H1 (cell line): Measurements from ENCODE around the gene CFAP161. TPM values are rescaled to one million over a fixed set of nuclear protein-coding genes. Genes with fewer than 3 reads are reported as not detected.

Experiments
- CTCF ChIA-PET: fragments of 300-600 bp; sonication (Branson Sonifier 250); formaldehyde crosslinking; loops from one replicate; lab custom pipeline; 2021; ENCODE audit not compliant: partially characterized antibody; lab: Charles Lee
- POLR2A ChIA-PET: fragments of 300-600 bp; sonication (Branson Sonifier 250); formaldehyde crosslinking; loops from one replicate; lab custom pipeline; 2021; ENCODE audit warnings: inconsistent platforms; ENCODE audit not compliant: partially characterized antibody; lab: Charles Lee
- DNase-seq, 2 experiments: peaks; one replicate each; pipeline versions ENCODE4 v3.0.0 to v3.0.0-alpha.2; 2010 to 2022; ENCODE audit warnings: low spot score in 2 of 2, low read depth in 1 of 2, mixed read lengths in 1 of 2
- FAIRE-seq: peaks from 2 replicates; lab custom pipeline; 2011; peaks lifted over from hg19 to GRCh38; lab: Jason Lieb, UNC
- H2AFZ ChIP-seq: 2 replicates; pipeline ENCODE4 v1.8.1; 2012; ENCODE audit warnings: low read length, inconsistent platforms
- H2AK5ac ChIP-seq: 2 replicates; pipeline ENCODE4 v1.6.1; 2013; ENCODE audit warnings: low read depth, low read length
- H2BK120ac ChIP-seq: replicated peaks from 2 replicates; pipeline ENCODE3; 2013; ENCODE audit warnings: low read depth, low read length, inconsistent platforms
- H2BK12ac ChIP-seq: 2 replicates; pipeline ENCODE4 v1.6.1; 2013; ENCODE audit warnings: low read depth, low read length
- H2BK15ac ChIP-seq: 2 replicates; pipeline ENCODE4 v1.6.1; 2013; ENCODE audit warnings: low read length
- H2BK20ac ChIP-seq: 2 replicates; pipeline ENCODE4 v1.6.1; 2013; ENCODE audit warnings: low read length
- H2BK5ac ChIP-seq: 2 replicates; pipeline ENCODE4 v1.6.1; 2013; ENCODE audit warnings: low read depth, low read length
- H3K14ac ChIP-seq: 2 replicates; pipeline ENCODE4 v1.6.1; 2013; ENCODE audit warnings: inconsistent platforms; ENCODE audit not compliant: insufficient read length
- H3K18ac ChIP-seq: 2 replicates; pipeline ENCODE4 v1.6.1; 2013; ENCODE audit warnings: low read length; ENCODE audit errors: extremely low read depth
- H3K23ac ChIP-seq: 2 replicates; pipeline ENCODE4 v1.6.1; 2013; ENCODE audit warnings: inconsistent platforms; ENCODE audit not compliant: insufficient read length
- H3K23me2 ChIP-seq: 2 replicates; pipeline ENCODE4 v1.6.1; 2013; ENCODE audit warnings: low read depth, low read length
- H3K27ac ChIP-seq: 2 replicates; pipeline ENCODE4 v1.6.1; 2011; ENCODE audit warnings: low read depth, low read length, inconsistent platforms
- H3K27me3 ChIP-seq, 4 experiments: replicated peaks in 1 of 4; 1 replicate in 1 of 4; 2 replicates in 3 of 4; pipeline versions ENCODE4 v1.6.1 to v1.8.1; 2011 to 2013; ENCODE audit warnings: low read length in 3 of 4, mild to moderate bottlenecking in 3 of 4, inconsistent platforms in 2 of 4, mixed read lengths in 2 of 4, moderate library complexity in 1 of 4; ENCODE audit not compliant: control insufficient read depth in 3 of 4, insufficient read depth in 3 of 4; ENCODE audit errors: extremely low read depth in 1 of 4
- H3K36me3 ChIP-seq, 4 experiments: 2 replicates each; pipeline versions ENCODE4 v1.6.1 to v1.8.1; 2011 to 2013; ENCODE audit warnings: mild to moderate bottlenecking in 4 of 4, low read length in 3 of 4, moderate library complexity in 2 of 4, control low read depth in 1 of 4, inconsistent platforms in 1 of 4; ENCODE audit not compliant: insufficient read depth in 4 of 4, control insufficient read depth in 2 of 4
- H3K4ac ChIP-seq: replicated peaks from 2 replicates; pipeline ENCODE3; 2013; ENCODE audit warnings: low read length, low read depth, mixed read lengths, inconsistent platforms; ENCODE audit not compliant: insufficient read length
- H3K4me1 ChIP-seq, 4 experiments: replicated peaks in 1 of 4; 1 replicate in 1 of 4; 2 replicates in 3 of 4; pipeline versions ENCODE4 v1.6.1 to v1.8.1; 2011 to 2013; ENCODE audit warnings: low read length in 3 of 4, inconsistent platforms in 2 of 4, mixed read lengths in 1 of 4; ENCODE audit not compliant: insufficient read depth in 4 of 4, control insufficient read depth in 3 of 4
- H3K4me2 ChIP-seq, 2 experiments: 2 replicates each; pipeline versions ENCODE4 v1.6.1 to v1.8.1; 2011 to 2013; ENCODE audit warnings: low read depth in 2 of 2, low read length in 2 of 2, control low read depth in 1 of 2, inconsistent platforms in 1 of 2, mild to moderate bottlenecking in 1 of 2; ENCODE audit not compliant: insufficient read depth in 1 of 2
- H3K4me3 ChIP-seq, 4 experiments: fragments of 200-600, 300-600 bp in 1 of 4; sonication (generic), shearing (Covaris generic), sonication (Bioruptor Twin) in 1 of 4; 2 replicates each; pipeline versions ENCODE4 v1.5.1 to v1.8.1; 2011 to 2016; ENCODE audit warnings: low read length in 4 of 4, low read depth in 3 of 4, control low read depth in 2 of 4, inconsistent platforms in 2 of 4, mild to moderate bottlenecking in 2 of 4, mixed read lengths in 1 of 4, moderate library complexity in 1 of 4; ENCODE audit not compliant: insufficient read depth in 2 of 4; ENCODE audit errors: extremely low read depth in 1 of 4
- H3K56ac ChIP-seq: replicated peaks from 2 replicates; pipeline ENCODE3; 2013; ENCODE audit warnings: low read depth, mild to moderate bottlenecking, mixed read lengths, low read length, inconsistent platforms; ENCODE audit not compliant: insufficient read length
- H3K79me1 ChIP-seq: 2 replicates; pipeline ENCODE4 v1.6.1; 2013; ENCODE audit warnings: low read depth, low read length, control low read depth
- H3K79me2 ChIP-seq, 2 experiments: 2 replicates each; pipeline versions ENCODE4 v1.6.1 to v1.8.1; 2012 to 2013; ENCODE audit warnings: low read length in 2 of 2, mild to moderate bottlenecking in 2 of 2, inconsistent platforms in 1 of 2; ENCODE audit not compliant: insufficient read depth in 2 of 2, control insufficient read depth in 1 of 2
- H3K9ac ChIP-seq, 4 experiments: replicated peaks in 1 of 4; 1 replicate in 1 of 4; 2 replicates in 3 of 4; pipeline versions ENCODE4 v1.6.1 to v1.8.1; 2011 to 2013; ENCODE audit warnings: low read depth in 3 of 4, low read length in 3 of 4, control low read depth in 2 of 4, mild to moderate bottlenecking in 2 of 4, moderate library complexity in 2 of 4, inconsistent platforms in 1 of 4; ENCODE audit errors: extremely low read depth in 1 of 4
- H3K9me3 ChIP-seq, 2 experiments: 2 replicates each; pipeline versions ENCODE4 v1.6.1 to v1.8.1; 2012 to 2013; ENCODE audit warnings: mild to moderate bottlenecking in 2 of 2, moderate library complexity in 2 of 2, control low read depth in 1 of 2, inconsistent platforms in 1 of 2, low read depth in 1 of 2, low read length in 1 of 2, mixed read lengths in 1 of 2; ENCODE audit not compliant: insufficient read depth in 2 of 2
- H4K20me1 ChIP-seq, 2 experiments: replicated peaks in 1 of 2; 2 replicates each; pipeline versions ENCODE3 to v1.8.1; 2011 to 2013; ENCODE audit warnings: inconsistent platforms in 2 of 2, low read length in 2 of 2, mild to moderate bottlenecking in 1 of 2; ENCODE audit not compliant: insufficient read depth in 2 of 2, control insufficient read depth in 1 of 2
- H4K5ac ChIP-seq: 2 replicates; pipeline ENCODE4 v1.6.1; 2013; ENCODE audit warnings: low read length, low read depth, mixed read lengths, inconsistent platforms; ENCODE audit not compliant: insufficient read length
- H4K8ac ChIP-seq: 2 replicates; pipeline ENCODE4 v1.8.0; 2013; ENCODE audit warnings: mild to moderate bottlenecking, moderate library complexity, low read length, inconsistent platforms; ENCODE audit not compliant: insufficient read depth; ENCODE audit errors: extremely low read depth
- H4K91ac ChIP-seq: replicated peaks from 2 replicates; pipeline ENCODE3; 2013; ENCODE audit warnings: low read length, mixed read lengths, inconsistent platforms; ENCODE audit not compliant: insufficient read length
- ASH2L ChIP-seq: fragments of 200-600, 300-600 bp; sonication (generic); IDR thresholded peaks from one replicate; pipeline ENCODE4 v1.7.1; 2017; ENCODE audit warnings: low read length
- BACH1 ChIP-seq: IDR thresholded peaks from 2 replicates; pipeline ENCODE4 v1.6.1; 2012; ENCODE audit warnings: low read length, improper control_type of control experiment
- CHD1 ChIP-seq: IDR thresholded peaks from 2 replicates; pipeline ENCODE4 v1.6.1; 2012; ENCODE audit warnings: low read depth, low read length, improper control_type of control experiment
- EGR1 ChIP-seq: IDR thresholded peaks from 2 replicates; pipeline ENCODE4 v1.6.1; 2011; ENCODE audit warnings: low read depth, low read length, borderline replicate concordance
- EZH2 ChIP-seq: fragments of 200-600 bp; sonication (generic); IDR thresholded peaks from 2 replicates; pipeline ENCODE4 v1.7.1; 2012; ENCODE audit warnings: low read depth, mild to moderate bottlenecking, moderate library complexity, low read length, inconsistent platforms; ENCODE audit not compliant: severe bottlenecking
- JUND ChIP-seq: IDR thresholded peaks from 2 replicates; pipeline ENCODE4 v1.6.1; 2011; ENCODE audit warnings: mild to moderate bottlenecking, improper control_type of control experiment, low read length
- KDM1A ChIP-seq: fragments of 200-600, 300-600 bp; sonication (generic); IDR thresholded peaks from 2 replicates; pipeline ENCODE4 v1.7.1; 2016; ENCODE audit warnings: mild to moderate bottlenecking, low read length, borderline replicate concordance
- SIN3A ChIP-seq, 2 experiments: IDR thresholded peaks in 1 of 2; conservative IDR thresholded peaks in 1 of 2; 2 replicates each; pipeline ENCODE4 v1.6.1; 2011 to 2012; ENCODE audit warnings: low read length in 2 of 2, improper control_type of control experiment in 1 of 2, low read depth in 1 of 2, mild to moderate bottlenecking in 1 of 2
- SP2 ChIP-seq: IDR thresholded peaks from 2 replicates; pipeline ENCODE4 v1.6.1; 2012; ENCODE audit warnings: mild to moderate bottlenecking, low read length, inconsistent platforms
- TBP ChIP-seq: IDR thresholded peaks from 2 replicates; pipeline ENCODE4 v1.6.1; 2011; ENCODE audit warnings: low read depth, low read length, improper control_type of control experiment
- WGBS, 2 experiments: shearing (Covaris generic) in 1 of 2; methylation state at CpG; one replicate each; pipeline versions ENCODE4 v1.1.6 to v1.1.7; 2013 to 2015; ENCODE audit warnings: low lambda C conversion rate in 2 of 2, mixed read lengths in 2 of 2, inconsistent platforms in 1 of 2, low coverage in 1 of 2, missing lambda C conversion rate in 1 of 2; ENCODE audit not compliant: insufficient replicate concordance in 2 of 2, insufficient coverage in 1 of 2, insufficient read length in 1 of 2; ENCODE audit errors: extremely low coverage in 1 of 2, missing lambda C conversion rate in 1 of 2; 5-methylcytosine and 5-hydroxymethylcytosine counted together
- polyA plus RNA-seq, 7 experiments: library from polyadenylated mRNA; depleted of rRNA in 3 of 7; stranded (reverse) in 5 of 7; unstranded in 2 of 7; fragments of >200 nt in 5 of 7; fragments of 200-250 nt in 2 of 7; gene quantifications; 1 replicate in 5 of 7; 2 replicates in 1 of 7; 4 replicates in 1 of 7; pipeline versions ENCODE4 v1.2.1 to v1.2.3, GENCODE V29; 2011 to 2013; ENCODE audit warnings: missing spikeins in 2 of 7, mixed read lengths in 2 of 7
- total RNA-seq: library from RNA; stranded (reverse); fragmentation: NEBNext Ultra II Directional; extraction: Animal tissue kit (Norgen Biotek cat#: 25700); gene quantifications from 2 replicates; pipeline ENCODE4 v1.2.1, GENCODE V29; 2021
- TF ChIP-seq, protein P1 (sequence below): IDR thresholded peaks from 2 replicates; pipeline ENCODE4 v1.6.1; 2011; ENCODE audit warnings: low read depth, mild to moderate bottlenecking, low read length; ENCODE audit not compliant: insufficient read depth
- TF ChIP-seq, protein P2 (sequence below): IDR thresholded peaks from 2 replicates; pipeline ENCODE4 v1.6.1; 2012; ENCODE audit warnings: low read length, inconsistent platforms

Gene CFAP161
- total and polyA plus RNA-seq, 2 of the 8 experiments (the other 6 are each of a cell fraction or from before 2014, with no cell fraction given), result 0.05 TPM; not detected in 1

- no peak overlapping the region for H4K8ac ChIP-seq
- no peaks in the 10 kb centered on the region for H3K79me1 ChIP-seq
- H2BK20ac ChIP-seq, result no peak overlapping the region
- no peak overlapping the region for H2AFZ ChIP-seq
- no peak overlapping the region for H2BK5ac ChIP-seq
- peaks cover 0 to 7% (median 0%) of the 10 kb centered on the region in 4 experiments; a peak in 1 of 7 replicates for H3K4me1 ChIP-seq
- H3K18ac ChIP-seq, result no peak overlapping the region
- H3K23me2 ChIP-seq, result no peaks in the 10 kb centered on the region
- 95% methylated on average over 1 of the region's 1 CpG; no CpG with 5 or more reads in 1 of the 2 experiments for WGBS, 2 experiments
- H3K4me2 ChIP-seq, result no peak overlapping the region
- H3K4me3 ChIP-seq, result no peak overlapping the region
- H2AK5ac ChIP-seq, result no peak overlapping the region
- H3K14ac ChIP-seq, result no peak overlapping the region
- no peaks in the 10 kb centered on the region for H3K36me3 ChIP-seq
- no peaks in the 10 kb centered on the region for H3K79me2 ChIP-seq
- no peaks in the 10 kb centered on the region for H3K27me3 ChIP-seq
- H3K4ac ChIP-seq, result no peak overlapping the region
- no peak overlapping the region for H3K23ac ChIP-seq
- H3K9ac ChIP-seq, result no peak overlapping the region
- CTCF ChIA-PET, result interaction anchor here (0.6 to 4.9 kb wide), 10 partner anchors 11 to 263 kb away, joined by 3 to 30 read pairs (median 6); no protein-coding TSS in a partner anchor
- DNase-seq (no peak), FAIRE-seq (no peak)
- POLR2A ChIA-PET, result no interaction called here
- H4K5ac ChIP-seq, result no peak overlapping the region
- H2BK15ac ChIP-seq, result no peak overlapping the region
- H2BK12ac ChIP-seq, result no peak overlapping the region
- no peak overlapping the region for H3K27ac ChIP-seq
- H3K9me3 ChIP-seq, result no peaks in the 10 kb centered on the region
- H4K91ac ChIP-seq, result no peak overlapping the region
- H4K20me1 ChIP-seq, result peaks cover 0 to 3% of the 10 kb centered on the region in 2 experiments
- H3K56ac ChIP-seq, result no peak overlapping the region
- no peak overlapping the region for H2BK120ac ChIP-seq
- TF ChIP-seq ASH2L, result no peak
- no peak for TF ChIP-seq SP2
- no peak for TF ChIP-seq EZH2
- TF ChIP-seq, protein P1, sequence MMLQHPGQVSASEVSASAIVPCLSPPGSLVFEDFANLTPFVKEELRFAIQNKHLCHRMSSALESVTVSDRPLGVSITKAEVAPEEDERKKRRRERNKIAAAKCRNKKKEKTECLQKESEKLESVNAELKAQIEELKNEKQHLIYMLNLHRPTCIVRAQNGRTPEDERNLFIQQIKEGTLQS, result no peak
- no peak for TF ChIP-seq SIN3A (conservative IDR thresholded peaks at IDR 0.05 in 1 of 2, IDR thresholded peaks at IDR 0.05 in 1 of 2; ENCODE audit: low read depth in 1 of 2, low read length in 2 of 2)
- TF ChIP-seq, protein P2, sequence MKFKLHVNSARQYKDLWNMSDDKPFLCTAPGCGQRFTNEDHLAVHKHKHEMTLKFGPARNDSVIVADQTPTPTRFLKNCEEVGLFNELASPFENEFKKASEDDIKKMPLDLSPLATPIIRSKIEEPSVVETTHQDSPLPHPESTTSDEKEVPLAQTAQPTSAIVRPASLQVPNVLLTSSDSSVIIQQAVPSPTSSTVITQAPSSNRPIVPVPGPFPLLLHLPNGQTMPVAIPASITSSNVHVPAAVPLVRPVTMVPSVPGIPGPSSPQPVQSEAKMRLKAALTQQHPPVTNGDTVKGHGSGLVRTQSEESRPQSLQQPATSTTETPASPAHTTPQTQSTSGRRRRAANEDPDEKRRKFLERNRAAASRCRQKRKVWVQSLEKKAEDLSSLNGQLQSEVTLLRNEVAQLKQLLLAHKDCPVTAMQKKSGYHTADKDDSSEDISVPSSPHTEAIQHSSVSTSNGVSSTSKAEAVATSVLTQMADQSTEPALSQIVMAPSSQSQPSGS, result no peak
- TF ChIP-seq BACH1, result no peak
- no peak for TF ChIP-seq JUND
- TF ChIP-seq KDM1A, result no peak
- TF ChIP-seq CHD1, result no peak
- no peak for TF ChIP-seq EGR1
- no peak for TF ChIP-seq TBP
These were observed 41.4 kb downstream of the CFAP161 start for GRCh38 chr15:81175496-81175895.
